Immature natural killer cell (primary cell): Measurements from ENCODE around the gene TDRD10. TPM values are rescaled to one million over a fixed set of nuclear protein-coding genes. Genes with fewer than 3 reads are reported as not detected.

Source experiments
- DNase-seq, 3 donors: peaks; one replicate each; pipeline ENCODE4 v3.0.0; 2022; ENCODE audit warnings: mixed read lengths in 1 of 3
- H3K27ac Mint-ChIP-seq, 6 donors: one replicate each; pipeline ENCODE4 v1.8.0; 2020; ENCODE audit warnings: mixed read lengths in 6 of 6, mild to moderate bottlenecking in 5 of 6, inconsistent platforms in 4 of 6, moderate library complexity in 3 of 6
- H3K27me3 Mint-ChIP-seq, 3 donors: one replicate each; pipeline ENCODE4 v1.8.0; 2020 to 2021; ENCODE audit warnings: low read depth in 3 of 3, mild to moderate bottlenecking in 3 of 3, mixed read lengths in 3 of 3, moderate library complexity in 3 of 3, inconsistent platforms in 1 of 3
- H3K36me3 Mint-ChIP-seq, 3 donors: one replicate each; pipeline ENCODE4 v1.8.0; 2020; ENCODE audit warnings: mixed read lengths in 3 of 3, inconsistent platforms in 2 of 3, mild to moderate bottlenecking in 2 of 3
- H3K4me1 Mint-ChIP-seq, 2 donors: one replicate each; pipeline ENCODE4 v1.8.0; 2020; ENCODE audit warnings: inconsistent platforms in 2 of 2, mild to moderate bottlenecking in 2 of 2, mixed read lengths in 2 of 2, moderate library complexity in 1 of 2
- H3K4me3 Mint-ChIP-seq, 5 donors: one replicate each; pipeline ENCODE4 v1.8.0; 2020; ENCODE audit warnings: mild to moderate bottlenecking in 5 of 5, mixed read lengths in 5 of 5, inconsistent platforms in 3 of 5, moderate library complexity in 3 of 5
- H3K9me3 Mint-ChIP-seq, 6 donors: one replicate each; pipeline ENCODE4 v1.8.0; 2020; ENCODE audit warnings: mild to moderate bottlenecking in 6 of 6, mixed read lengths in 6 of 6, inconsistent platforms in 4 of 6, moderate library complexity in 3 of 6
- polyA plus RNA-seq, 3 donors: library from polyadenylated mRNA; unstranded; fragments of 300-500 nt; fragmentation: Illumina TruSeq; gene quantifications; one replicate each; pipeline ENCODE4 v1.2.3, GENCODE V29; 2021

TDRD10 gene
- polyA plus RNA-seq, 3 donors from 2014 or later = not detected

DNA sequence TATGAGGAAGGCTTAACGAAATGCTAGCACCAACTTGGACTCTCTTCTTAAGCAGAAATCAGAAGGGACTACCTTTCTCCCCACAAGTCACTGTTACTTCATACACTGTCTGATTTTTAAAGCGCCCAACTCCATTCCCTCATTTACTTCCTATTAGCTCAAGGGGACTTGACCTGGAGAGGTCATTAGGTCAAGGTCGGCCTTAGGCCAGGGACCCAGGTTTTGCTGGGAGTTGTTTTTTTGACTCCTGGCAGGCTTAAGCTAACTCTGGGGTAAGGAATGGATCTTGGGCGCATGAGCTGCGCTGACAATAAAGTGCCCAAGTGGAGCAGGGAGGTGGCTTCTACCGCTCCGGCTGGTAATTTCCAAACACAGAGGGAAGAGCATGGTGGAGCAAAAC, 89.2 kb downstream of the TDRD10 start:
- DNase-seq = no peak
- Mint-ChIP-seq H3K4me3 (no peak overlapping the region), H3K27ac (peak overlapping the region in 1 of 6 donors; percentile 50), H3K27me3 (peaks cover 1 to 4% (median 2%) of the 10 kb centered on the region in 3 donors), H3K36me3 (peaks cover 13 to 75% (median 50%) of the 10 kb centered on the region in 3 donors), H3K9me3 (no peaks in the 10 kb centered on the region), H3K4me1 (peaks cover 3 to 8% of the 10 kb centered on the region in 2 donors)

DNA sequence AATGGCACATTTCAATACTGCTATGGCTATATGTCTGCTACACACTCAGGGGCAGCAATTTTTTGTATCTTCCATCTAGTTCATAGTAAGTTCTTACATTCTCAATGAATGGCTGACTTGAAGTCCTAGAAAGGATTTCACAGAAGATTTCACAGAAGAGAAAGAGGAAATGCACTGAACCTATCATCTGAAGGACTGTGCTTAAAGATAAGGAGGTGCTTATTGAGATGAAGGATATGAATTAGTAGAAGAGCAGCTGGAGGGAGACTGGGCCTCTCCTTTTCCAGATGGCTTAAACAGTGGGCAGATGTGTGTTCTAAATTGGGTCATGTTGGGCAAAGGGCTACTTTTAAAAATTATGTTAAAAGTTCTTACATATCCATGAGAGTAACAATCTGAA, 91.4 kb downstream of the TDRD10 start:
- Mint-ChIP-seq H3K4me3 (no peak overlapping the region), H3K27me3 (peaks cover 0 to 2% (median 1%) of the 10 kb centered on the region in 3 donors), H3K9me3 (no peaks in the 10 kb centered on the region), H3K4me1 (peaks cover 3 to 14% of the 10 kb centered on the region in 2 donors), H3K27ac (no peak overlapping the region), H3K36me3 (peaks cover 18 to 72% (median 48%) of the 10 kb centered on the region in 3 donors)
- no peak for DNase-seq

DNA sequence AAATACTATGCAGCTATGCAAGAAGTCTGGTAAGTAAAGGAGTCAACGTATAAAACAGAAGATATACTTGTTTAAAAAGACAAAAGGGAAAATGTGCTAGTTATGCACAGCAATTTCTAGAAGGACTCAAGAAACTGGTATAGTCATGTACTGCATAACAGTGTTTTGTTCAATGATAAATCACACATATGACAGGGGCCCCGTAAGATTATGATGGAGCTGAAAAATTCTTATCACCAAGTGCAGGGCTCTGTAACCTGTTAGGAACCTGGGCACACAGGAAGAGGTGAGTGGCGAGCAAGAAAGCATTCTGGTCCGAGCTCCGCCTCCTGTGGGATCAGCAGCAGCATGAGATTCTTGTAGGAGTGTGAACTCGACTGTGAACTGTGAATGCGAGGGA, 92.8 kb downstream of the TDRD10 start:
- Mint-ChIP-seq H3K27ac (no peak overlapping the region), H3K27me3 (peaks cover 0 to 2% (median 1%) of the 10 kb centered on the region in 3 donors), H3K36me3 (peaks cover 18 to 58% (median 41%) of the 10 kb centered on the region in 3 donors), H3K4me3 (no peak overlapping the region), H3K9me3 (no peaks in the 10 kb centered on the region), H3K4me1 (peaks cover 9 to 28% of the 10 kb centered on the region in 2 donors)
- no peak for DNase-seq

DNA sequence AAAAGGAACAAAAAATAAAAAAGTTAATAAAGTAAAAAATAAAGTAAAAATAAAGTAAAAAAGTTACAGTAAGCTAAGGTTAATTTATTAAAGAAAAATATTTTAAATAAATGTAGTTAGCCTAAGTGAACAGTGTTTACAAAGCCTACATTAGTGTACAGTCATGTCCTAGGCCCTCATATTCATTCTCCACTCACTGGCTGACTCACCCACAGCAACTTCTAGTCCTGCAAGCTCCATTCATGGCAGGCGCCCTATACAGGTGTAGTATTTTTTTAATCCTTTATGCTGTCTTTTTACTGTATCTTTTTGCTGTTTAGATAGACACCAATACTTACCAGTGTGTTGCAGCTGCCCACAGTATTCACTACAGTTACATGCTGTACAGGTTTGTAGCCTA, 93.6 kb downstream of the TDRD10 start:
- H3K27ac Mint-ChIP-seq = no peak overlapping the region
- H3K36me3 Mint-ChIP-seq = peaks cover 18 to 51% (median 40%) of the 10 kb centered on the region in 3 donors
- DNase-seq = no peak
- peaks cover 17 to 36% of the 10 kb centered on the region in 2 donors for H3K4me1 Mint-ChIP-seq
- peaks cover 0 to 2% (median 2%) of the 10 kb centered on the region in 3 donors for H3K27me3 Mint-ChIP-seq
- no peaks in the 10 kb centered on the region for H3K9me3 Mint-ChIP-seq
- H3K4me3 Mint-ChIP-seq = no peak overlapping the region

Other genes starting within 250 kb of the TDRD10 start
- gene HAX1, start 229.6 kb upstream of the TDRD10 start, polyA plus RNA-seq = 100 to 1,000 TPM; 119 to 207 (median 139) TPM
- gene AQP10, start 181.1 kb upstream of the TDRD10 start, polyA plus RNA-seq = under 1 TPM in 1 of 3 donors, not detected in 2; 0.24 TPM
- gene ATP8B2, start 176.7 kb upstream of the TDRD10 start, polyA plus RNA-seq = 10 to 100 TPM in 2 of 3 donors, 1 to 10 TPM in 1; 8.5 to 27.4 (median 16.5) TPM
- 1 to 10 TPM in 2 of 3 donors, under 1 TPM in 1; 0.50 to 4.2 (median 2.6) TPM for gene IL6R, start 96.9 kb upstream of the TDRD10 start, polyA plus RNA-seq
- under 1 TPM in 1 of 3 donors, not detected in 2; 0.13 TPM for gene SHE, start 193 bp downstream of the TDRD10 start, polyA plus RNA-seq
- 10 to 100 TPM in 1 of 3 donors, 1 to 10 TPM in 2; 8.2 to 11.6 (median 9.7) TPM for gene UBE2Q1, start 56.4 kb downstream of the TDRD10 start, polyA plus RNA-seq
- under 1 TPM in 1 of 3 donors, not detected in 2; 0.07 TPM for gene CHRNB2, start 65.6 kb downstream of the TDRD10 start, polyA plus RNA-seq
- 100 to 1,000 TPM in 1 of 3 donors, 10 to 100 TPM in 2; 47.4 to 169 (median 70.1) TPM for gene ADAR, start 106.0 kb downstream of the TDRD10 start, polyA plus RNA-seq